HG03280 (cell line): Measurements from ENCODE around the gene SGMS1.
"Not testable (repeated sequence)": the region's sequence is repeated elsewhere in the genome, so short reads cannot be mapped to it uniquely, and the experiment has no call there.

ENCODE experiments used
- ATAC-seq: cut with Tn5 transposase; IDR thresholded peaks from one replicate; pipeline ENCODE4 v1.9.1; 2021; ENCODE audit warnings: mild to moderate bottlenecking, moderate library complexity; ENCODE audit not compliant: unreplicated experiment

SGMS1 gene

DNA sequence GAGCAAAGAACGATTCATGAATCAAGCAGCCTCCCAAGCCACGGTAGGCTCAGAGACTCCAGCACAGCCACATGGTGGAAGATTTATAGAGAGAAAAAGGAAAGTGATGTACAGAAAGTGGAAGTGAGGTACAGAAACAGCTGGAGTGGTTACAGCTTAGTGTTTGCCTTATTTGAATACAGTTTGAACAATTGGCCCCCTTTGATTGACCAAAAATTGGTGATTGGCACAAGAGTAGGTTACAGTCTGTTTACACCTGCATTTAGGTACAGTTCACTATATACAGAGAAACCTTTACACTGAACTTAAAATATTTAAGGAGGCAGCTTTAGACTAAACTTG, 236.1 kb downstream of the SGMS1 start:
- peak; percentile 46 for ATAC-seq

DNA sequence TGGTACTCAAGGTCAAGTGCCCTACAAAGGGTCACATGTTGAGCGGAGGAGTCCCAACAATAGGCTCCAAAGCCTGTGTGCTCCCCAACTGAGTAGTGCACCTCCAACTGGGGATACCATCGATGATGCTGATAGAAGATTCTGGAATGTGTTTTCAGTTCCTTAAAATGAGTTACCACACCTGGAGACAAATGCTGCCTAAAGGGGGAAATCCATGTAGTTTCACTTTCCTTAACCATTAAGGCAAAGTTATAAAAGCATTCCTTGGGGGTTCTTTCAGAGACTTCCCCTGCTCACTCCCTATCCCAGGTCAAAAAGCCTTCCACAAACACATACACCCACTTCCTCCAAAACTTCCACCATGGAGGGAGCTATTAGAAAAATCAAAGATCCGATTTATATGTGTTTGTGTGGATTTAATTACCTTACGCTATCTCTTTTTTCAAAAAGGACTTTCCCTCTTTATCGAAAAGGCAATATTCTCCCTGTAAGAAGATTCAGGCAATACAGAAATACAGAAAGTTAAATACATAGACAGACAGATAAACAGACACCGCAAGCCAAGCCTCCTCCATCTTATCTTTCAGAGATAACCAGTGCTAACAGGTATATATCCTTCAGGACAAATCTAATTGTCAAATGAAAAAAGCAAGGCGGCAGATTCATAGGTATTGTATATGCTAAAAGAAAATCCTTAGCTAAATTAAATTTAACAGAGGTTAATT, 236.6 kb downstream of the SGMS1 start:
- no peak for ATAC-seq

DNA sequence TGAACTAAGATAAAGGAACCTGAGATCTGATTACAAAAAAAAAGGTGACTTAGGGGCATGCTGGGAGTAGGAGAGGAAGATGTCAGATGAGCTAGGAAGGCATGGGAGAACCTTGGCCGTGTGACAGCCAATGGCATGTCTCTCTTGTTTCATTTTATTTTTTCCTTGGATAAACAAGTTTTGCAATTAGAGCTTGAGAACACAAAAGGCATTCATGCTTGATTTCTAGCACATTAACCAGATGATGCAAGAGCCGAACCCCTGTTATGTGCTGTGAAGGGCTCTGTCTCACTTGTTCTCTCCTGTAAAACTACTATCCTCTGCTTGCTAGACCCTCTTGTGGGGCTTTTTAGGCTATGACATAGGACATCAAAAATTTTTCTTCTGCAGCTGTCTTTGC, 238.1 kb downstream of the SGMS1 start:
- ATAC-seq, result no peak

DNA sequence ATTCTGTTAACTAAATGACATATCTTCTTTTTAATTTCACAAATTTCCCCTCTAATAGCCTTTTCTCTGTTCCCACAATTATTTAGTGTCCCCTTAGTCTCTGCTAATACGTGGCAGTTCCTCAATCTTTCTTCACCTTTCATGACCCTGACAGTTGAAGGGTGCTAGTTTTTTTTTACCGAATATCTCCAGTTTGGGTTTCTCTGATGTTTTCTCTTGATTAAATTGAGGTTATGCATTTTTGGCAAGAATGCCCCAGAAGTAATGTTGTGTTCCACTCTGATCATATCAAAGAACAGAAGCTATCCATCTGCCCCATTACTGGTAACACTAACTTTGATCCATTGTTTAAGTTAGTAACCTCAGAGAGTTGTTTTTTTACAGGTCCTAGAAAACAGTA, 238.9 kb downstream of the SGMS1 start:
- ATAC-seq, result no peak

DNA sequence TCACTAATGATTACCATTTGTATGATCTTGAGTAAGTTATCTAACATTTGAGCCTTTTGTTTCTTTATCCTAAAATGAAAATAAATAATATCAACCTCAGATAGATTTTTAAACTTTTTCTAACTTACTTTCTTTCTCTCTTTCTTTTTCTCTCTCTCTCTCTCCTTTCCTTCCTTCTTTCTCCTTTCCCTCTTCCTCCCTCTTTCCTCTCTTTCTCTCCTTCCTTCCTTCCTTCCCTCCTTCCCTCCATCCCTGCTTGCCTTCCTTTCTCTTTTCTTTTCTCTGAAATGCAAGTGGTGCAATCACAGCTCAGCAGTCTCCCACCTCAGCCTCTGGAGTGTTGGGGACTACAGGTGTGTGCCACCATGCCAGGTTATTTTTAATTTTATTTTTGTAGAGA, 239.5 kb downstream of the SGMS1 start:
- ATAC-seq, result no peak

DNA sequence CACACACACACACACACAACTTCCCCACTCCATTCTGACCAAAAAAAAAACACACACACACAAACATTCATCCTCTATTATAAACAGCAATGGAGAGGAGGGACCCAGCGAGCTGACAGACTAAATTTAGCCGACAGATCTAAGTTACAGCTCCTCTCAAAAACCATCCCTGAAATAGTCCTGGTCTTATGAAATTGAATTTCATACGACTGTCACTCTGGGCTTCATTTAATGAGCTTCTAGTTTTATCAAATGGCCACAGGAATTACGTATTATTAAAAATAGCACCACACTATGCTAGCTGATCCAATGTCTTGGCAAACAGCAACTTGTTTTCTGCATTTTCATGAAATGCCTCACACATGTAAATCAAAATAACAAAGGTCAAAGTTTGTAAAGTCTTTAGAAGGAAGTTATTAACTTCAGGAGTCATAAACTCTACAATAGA, 241.2 kb downstream of the SGMS1 start:
- ATAC-seq, result no peak

DNA sequence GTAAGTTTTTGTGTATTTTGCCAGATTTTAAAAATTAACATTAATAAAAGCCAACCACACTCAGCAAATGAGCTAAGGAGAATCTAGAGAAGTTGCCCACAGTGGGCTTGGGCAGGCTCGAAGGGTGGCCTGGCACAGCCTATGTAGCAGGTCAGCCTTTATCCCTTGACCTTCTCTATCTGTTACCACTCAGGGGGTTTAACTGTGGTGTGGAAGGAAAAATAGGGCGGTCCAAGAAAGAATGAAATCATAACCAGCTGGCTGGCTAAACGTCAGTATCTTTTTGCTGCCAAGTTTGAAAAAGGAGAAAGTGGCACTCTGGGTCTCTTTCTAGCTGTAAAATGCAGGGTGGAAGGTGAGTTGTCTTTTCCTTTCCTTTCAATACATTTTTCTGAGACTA, 242.1 kb downstream of the SGMS1 start:
- no peak for ATAC-seq

DNA sequence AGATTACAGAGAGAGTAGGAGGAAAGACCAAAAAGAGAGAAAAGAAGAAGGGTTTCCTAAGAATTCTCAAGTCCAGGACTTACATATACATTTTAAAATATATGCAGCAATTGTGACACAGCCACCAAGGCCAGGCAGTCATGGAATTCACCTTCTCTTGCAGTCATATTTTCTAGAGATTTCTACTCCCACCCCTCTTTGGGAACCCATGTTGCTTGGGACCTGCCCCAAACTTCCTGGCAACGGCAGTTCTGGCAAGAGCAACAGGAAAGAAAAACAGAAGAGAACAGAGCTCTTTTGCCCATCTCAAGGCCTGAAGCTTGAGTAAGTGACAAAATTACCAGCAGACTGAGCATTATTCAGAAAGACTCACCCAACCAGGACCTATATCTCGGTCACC, 244.1 kb downstream of the SGMS1 start:
- ATAC-seq, result no peak

DNA sequence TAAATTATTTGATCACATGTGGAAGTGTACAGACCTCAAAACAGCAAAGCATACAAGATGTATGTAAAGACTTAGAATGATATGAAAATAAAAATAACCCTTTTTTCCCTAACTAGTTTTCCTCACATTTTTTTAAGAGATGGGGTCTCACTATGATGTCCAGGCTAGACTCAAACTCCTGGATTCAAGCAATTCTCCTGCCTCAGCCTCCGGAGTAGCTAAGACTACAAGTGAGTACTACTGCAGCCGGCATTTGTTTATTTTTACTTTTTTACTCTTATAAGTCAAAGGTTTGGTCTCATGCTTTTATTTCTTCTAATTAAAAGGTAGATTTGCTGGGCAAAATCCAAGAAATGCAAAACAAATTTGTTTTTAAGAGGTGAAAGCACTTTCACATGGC, 248.0 kb downstream of the SGMS1 start:
- no peak for ATAC-seq

DNA sequence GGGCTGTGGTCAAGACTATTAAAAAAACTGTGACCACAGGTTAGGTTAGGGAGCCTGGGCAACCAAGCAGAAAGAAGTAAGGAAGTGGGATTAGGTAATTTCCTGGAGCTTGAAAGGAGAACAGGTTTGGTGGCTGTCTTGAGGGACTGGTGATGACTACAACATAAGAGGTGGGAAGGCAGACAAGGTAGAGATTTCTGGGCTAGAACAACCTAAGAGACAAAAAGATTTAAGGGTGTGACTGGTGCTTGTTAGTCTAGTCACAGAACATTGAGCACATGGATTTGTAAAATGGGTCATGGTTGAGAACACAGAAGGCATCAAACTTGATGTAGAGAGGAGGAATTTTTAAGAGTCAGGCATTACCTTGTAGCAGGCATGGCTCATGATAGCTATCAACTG, 248.7 kb downstream of the SGMS1 start:
- no peak for ATAC-seq

DNA sequence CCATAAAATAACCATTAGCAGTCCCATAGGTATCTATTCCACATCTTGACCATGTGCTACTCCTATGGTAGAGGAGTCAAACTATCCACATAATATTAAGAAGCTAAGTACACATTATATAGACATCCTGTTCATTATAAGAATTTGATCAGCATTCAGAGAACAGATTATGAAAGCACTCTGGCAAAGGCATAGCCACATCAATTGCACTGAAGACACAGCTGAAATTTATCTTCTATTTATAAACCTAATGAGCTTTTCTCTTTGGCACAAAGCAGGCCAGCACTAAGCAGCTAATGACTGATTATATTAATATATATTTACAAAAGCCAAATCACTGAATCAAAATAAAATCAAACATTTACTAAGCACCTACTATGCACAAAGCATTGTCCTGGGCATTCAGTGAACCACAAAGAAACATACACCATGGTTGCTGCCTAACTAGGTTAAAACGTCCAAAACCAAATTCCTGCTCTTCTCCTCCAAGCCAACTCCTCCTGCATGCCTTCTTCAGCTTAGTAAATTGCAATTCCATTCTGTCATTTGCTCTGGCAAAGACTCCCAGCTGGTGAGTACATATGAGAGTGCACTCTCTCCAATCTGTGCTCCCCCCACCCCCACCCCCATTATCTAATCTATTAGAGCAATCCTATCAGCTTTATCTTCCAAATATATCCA, 249.8 kb downstream of the SGMS1 start:
- ATAC-seq, result no peak

DNA sequence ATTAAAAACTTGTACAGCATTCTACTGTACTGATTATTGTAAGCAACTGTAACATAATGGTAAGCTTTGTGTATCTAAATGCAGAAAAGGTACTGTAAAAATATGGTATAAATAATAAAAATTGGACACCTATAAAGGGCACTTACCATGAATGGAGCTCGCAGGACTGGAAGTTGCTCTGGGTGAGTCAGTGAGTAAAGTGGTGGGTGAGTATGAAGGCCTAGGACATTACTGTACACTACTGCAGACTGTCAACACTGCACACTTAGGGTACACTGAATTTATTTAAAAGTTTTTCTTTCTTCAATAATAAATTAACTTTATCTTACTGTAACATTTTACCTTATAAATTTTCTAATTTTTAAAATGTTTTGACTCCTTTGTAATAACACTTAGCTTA, 253.8 kb downstream of the SGMS1 start:
- no peak for ATAC-seq

DNA sequence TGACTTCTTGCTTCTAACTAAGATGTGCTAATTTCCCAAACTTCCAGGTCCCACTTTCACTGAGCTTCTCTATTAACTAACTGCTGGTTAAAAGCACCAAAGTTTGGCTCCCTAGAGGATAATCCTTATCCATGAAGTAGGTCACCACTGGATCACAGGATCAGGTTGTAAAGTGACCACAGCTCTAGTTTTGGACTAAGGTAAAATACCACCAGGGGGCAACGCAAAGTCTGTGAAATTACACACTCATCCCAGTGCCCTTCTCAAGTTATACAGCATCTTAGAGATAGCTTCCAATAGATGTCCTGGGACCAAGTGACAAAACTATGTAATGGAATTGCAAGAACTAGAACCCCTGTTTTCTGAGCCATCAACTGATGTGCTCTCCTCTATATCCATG, 256.0 kb downstream of the SGMS1 start:
- ATAC-seq, result no peak

DNA sequence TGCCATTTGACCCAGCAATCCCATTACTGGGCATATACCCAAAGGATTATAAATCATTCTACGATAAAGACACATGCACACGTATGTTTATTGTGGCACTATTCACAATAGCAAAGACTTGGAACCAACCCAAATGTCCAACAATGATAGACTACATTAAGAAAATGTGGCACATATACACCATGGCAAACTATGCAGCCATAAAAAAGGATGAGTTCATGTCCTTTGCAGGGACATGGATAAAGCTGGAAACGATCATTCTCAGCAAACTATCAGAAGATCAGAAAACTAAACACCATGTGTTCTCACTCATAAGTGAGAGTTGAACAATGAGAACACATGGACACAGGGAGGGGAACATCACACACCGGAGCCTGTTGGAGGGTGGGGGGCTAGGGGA, 257.3 kb downstream of the SGMS1 start:
- ATAC-seq, result not testable (repeated sequence)

DNA sequence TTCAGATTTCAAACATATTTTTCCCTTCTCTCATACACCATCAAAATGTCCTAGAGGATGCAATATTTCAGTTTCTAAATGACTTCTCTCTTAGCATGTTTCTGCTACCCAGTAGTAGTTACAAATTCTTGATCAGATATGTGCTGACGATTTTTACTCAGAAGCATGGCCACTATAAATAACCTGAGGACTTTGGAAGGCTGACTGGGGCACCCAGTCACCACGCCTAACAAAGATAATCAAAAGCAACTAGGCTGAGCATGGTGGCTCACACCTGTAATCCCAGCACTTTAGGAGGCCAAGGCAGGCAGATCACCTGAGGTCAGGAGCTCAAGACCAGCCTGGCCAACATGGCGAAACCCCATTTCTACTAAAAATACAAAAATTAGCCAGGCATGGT, 259.0 kb downstream of the SGMS1 start:
- not testable (repeated sequence) for ATAC-seq

DNA sequence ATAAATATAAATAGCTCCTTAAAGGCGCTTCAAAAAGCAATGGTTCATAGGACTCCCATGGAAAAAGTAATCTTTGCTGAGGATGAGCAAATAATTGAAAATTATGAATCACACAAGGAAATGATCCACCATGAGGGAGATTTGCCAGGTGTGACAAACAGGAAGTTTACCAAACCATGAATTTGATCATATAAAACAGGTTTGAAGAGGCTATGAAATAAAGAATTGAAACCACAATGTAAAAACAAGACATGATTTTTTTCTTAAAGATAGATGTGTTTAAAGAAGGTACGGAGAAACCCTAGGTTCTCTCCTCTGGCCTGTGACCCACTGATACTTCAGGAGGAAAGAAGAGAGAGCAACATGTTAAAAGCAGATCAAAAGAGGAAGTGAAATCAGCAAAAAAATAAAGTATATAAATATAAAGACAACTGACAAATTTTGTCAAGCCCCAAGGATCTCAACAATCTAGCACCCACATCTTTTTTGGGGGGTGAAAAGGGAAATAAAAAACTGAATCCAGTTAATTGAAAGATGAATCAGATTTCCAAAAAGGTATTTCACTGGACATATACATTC, 261.1 kb downstream of the SGMS1 start:
- ATAC-seq, result peak; percentile 84

DNA sequence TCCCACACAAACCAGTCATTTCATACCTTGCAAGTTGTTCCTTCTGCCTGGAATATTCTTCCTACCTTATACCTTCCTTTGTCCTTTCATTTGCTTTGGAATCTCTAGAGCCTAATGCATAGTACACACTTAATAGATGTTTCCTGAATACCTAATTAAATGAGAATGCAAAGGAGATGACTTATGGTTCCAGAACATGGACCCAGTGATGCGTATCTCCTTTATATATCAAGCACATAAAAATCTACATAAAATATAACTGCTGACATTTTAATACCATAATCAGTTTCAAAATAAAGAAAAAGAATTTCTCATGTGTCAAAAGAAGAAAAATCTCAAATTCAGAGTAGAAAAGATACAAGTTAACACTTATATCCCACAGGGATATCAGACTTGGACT, 261.8 kb downstream of the SGMS1 start:
- no peak for ATAC-seq

DNA sequence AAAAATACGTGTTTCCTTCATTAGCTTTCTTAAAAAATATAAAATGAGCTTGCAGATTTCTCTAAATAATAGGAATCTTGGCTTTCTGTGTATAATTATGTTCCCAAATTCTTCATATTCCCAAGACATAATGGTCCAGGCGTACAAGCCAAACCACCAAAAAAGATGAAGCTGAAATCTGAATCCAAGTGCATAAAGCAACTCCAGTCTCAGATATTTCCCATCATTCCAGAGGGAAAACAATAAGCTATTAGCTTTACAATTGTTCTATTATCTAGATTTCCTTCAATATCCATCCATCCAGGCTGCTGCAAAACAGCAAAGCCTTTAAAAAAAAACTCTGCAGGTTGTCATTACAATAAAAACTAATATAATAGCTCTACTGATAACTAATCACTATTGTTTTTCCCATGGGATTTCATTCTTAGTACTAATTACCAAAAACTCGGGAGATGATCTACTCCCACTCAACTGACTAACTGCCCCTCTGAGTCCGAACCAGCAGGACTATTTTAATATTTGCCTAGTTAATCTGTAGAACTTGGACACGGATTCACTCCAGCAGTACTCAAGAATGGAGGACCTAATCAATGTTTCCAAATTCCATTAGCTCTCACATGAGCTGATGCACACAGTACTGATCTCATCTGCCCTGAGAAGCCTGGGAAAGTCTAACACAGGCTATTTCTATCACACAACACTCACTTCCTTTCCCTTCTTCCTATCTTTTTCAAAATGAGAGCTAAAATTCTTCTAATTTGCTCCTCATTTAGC, 263.5 kb downstream of the SGMS1 start:
- no peak for ATAC-seq

DNA sequence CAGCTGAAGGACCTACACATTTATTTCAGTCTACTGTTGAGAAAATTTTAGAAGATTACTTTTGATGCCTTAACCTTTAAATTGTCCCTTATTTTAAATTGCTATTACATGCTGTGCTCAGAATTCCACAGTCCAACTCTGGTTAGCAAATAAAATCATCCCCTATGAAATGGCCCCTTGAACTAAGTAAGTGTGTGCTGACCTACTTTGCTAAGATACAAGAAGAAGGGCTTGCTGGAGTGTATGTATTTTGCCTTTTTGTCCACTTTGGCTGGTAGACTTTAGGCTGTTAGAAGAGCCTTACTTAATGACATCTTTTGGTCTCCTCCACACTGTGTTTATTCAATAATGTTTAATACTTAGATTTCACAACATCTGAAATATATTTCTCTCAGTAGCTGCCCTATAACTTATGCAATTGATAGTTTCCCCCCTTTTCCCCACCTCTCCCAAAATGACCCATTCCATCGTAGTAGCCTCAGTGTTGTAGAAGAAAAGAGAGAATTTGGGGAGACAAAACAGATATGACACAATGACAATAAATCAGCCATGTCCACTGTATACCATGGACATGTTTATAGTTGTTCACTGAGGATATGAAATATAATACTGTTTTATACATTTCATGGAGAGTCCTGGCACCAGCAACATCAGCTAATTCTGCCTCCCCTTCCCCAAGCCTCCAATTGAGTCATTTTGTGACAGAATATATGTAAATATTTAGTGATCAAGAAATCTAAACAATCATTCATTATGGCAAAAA, 264.6 kb downstream of the SGMS1 start:
- no peak for ATAC-seq

DNA sequence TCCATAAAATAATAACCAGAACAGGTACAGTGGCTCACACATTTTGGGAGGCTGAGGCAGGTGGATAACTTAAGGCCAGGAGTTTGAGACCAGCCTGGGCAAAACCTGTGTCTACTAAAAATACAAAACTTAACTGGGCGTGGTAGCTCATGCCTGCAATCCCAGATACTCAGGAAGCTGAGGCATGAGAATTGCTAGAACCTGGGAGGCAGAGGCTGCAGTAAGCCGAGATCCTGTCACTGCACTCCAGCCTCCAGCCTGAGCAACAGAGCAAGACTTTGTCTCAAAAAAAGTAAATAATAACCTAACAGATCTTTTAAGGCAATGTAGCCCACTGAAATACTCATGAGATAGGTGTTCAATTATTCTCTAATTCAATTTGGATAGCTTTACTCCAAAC, 265.3 kb downstream of the SGMS1 start:
- ATAC-seq, result no peak

DNA sequence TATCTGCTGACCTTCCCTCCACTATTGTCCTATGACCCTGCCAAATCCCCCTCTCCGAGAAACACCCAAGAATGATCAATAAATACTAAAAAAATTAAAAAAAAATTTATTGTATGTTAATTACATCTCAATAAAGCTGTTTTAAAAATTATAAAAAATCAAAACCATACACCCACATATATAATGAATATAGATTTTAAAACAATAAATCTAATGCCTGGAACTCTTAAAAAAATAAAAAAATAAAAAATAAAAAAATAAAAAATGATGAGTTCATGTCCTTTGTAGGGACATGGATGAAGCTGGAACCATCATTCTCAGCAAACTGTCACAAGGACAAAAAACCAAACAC, 267.3 kb downstream of the SGMS1 start:
- not testable (repeated sequence) for ATAC-seq
